Type B pancreatic cell (in vitro differentiated cells): ENCODE results near the gene FGFR2. TPM values are rescaled to one million over a fixed set of nuclear protein-coding genes. Genes with fewer than 3 reads are reported as not detected.

Experiments
- DNase-seq: peaks from one replicate; pipeline ENCODE4 v3.0.0; 2021; ENCODE audit warnings: mixed read lengths; ENCODE audit not compliant: unreplicated experiment; ENCODE audit errors: extremely low spot score
- H3K27ac Mint-ChIP-seq: 2 replicates; pipeline ENCODE4 v1.8.0; 2021; ENCODE audit warnings: mild to moderate bottlenecking, mixed read lengths
- H3K27me3 Mint-ChIP-seq: 2 replicates; pipeline ENCODE4 v1.8.0; 2021; ENCODE audit warnings: mixed read lengths
- H3K36me3 Mint-ChIP-seq: 2 replicates; pipeline ENCODE4 v1.8.0; 2021; ENCODE audit warnings: mixed read lengths
- H3K4me1 Mint-ChIP-seq: one replicate; pipeline ENCODE4 v1.8.0; 2021; ENCODE audit warnings: mixed read lengths; ENCODE audit not compliant: unreplicated experiment
- H3K4me3 Mint-ChIP-seq: 2 replicates; pipeline ENCODE4 v1.8.0; 2021; ENCODE audit warnings: mild to moderate bottlenecking, mixed read lengths
- H3K9me3 Mint-ChIP-seq: 2 replicates; pipeline ENCODE4 v1.8.0; 2021; ENCODE audit warnings: mixed read lengths
- CTCF ChIP-seq: fragments of 200-600 bp; sonication (generic); conservative IDR thresholded peaks from 2 replicates; pipeline ENCODE4 v1.5.0; 2021; ENCODE audit warnings: antibody characterized with exemption, mild to moderate bottlenecking
- total RNA-seq: library from RNA; stranded (reverse); gene quantifications from 2 replicates; pipeline ENCODE4 v1.2.1, GENCODE V29; 2021; ENCODE audit warnings: low replicate concordance

Gene FGFR2
- total RNA-seq, 1 donor from 2014 or later, result 173 TPM

- H3K36me3 Mint-ChIP-seq, result no peaks in the 10 kb centered on the region
- H3K9me3 Mint-ChIP-seq, result no peaks in the 10 kb centered on the region
- H3K27ac Mint-ChIP-seq, result no peak overlapping the region
- DNase-seq, result no peak
- H3K4me3 Mint-ChIP-seq, result no peak overlapping the region
- TF ChIP-seq CTCF, result no peak
- H3K4me1 Mint-ChIP-seq, result peaks cover 34% of the 10 kb centered on the region
- peaks cover 6% of the 10 kb centered on the region for H3K27me3 Mint-ChIP-seq
Observed at GRCh38 chr10:121605708-121606107, 7.5 kb upstream of the FGFR2 start.

DNA sequence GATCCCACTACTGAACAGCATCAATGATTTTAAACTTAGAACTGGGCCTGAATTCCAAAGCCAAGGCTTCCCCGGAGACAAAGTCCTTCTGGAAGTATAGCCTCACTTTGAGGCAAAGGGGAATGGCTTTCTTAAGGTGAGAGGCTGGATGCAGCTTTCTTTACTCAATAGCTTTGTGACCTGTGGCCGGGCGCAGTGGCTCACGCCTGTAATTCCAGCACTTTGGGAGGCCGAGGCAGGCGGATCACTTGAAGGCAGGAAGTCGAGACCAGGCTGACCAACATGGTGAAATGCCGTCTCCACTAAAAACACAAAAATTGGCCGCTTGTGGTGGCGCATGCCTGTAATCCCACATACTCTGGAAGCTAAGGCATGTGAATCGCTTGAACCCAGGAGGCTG is 3.2 kb upstream of the FGFR2 start:
- H3K27ac Mint-ChIP-seq, result peak overlapping the region; percentile 6

GRCh38 chr10:121600611-121601010 is 2.4 kb upstream of the FGFR2 start:
- peaks cover 3% of the 10 kb centered on the region for H3K36me3 Mint-ChIP-seq
- H3K4me3 Mint-ChIP-seq, result peak overlapping the region; percentile 48
- H3K4me1 Mint-ChIP-seq, result peaks cover 30% of the 10 kb centered on the region
- peaks cover 3% of the 10 kb centered on the region for H3K27me3 Mint-ChIP-seq
- H3K9me3 Mint-ChIP-seq, result no peaks in the 10 kb centered on the region
- H3K27ac Mint-ChIP-seq, result no peak overlapping the region
- DNase-seq, result no peak
- no peak for TF ChIP-seq CTCF

More for the DNA sequence above, 3.2 kb upstream of the FGFR2 start:
- Mint-ChIP-seq H3K27me3 (peaks cover 6% of the 10 kb centered on the region), H3K4me3 (peak overlapping the region; percentile 48), H3K4me1 (peaks cover 29% of the 10 kb centered on the region), H3K9me3 (no peaks in the 10 kb centered on the region), H3K36me3 (no peaks in the 10 kb centered on the region)
- no peak for DNase-seq
- TF ChIP-seq CTCF, result no peak

- H3K9me3 Mint-ChIP-seq, result no peaks in the 10 kb centered on the region
- peaks cover 3% of the 10 kb centered on the region for H3K27me3 Mint-ChIP-seq
- no peak for DNase-seq
- peaks cover 36% of the 10 kb centered on the region for H3K4me1 Mint-ChIP-seq
- H3K27ac Mint-ChIP-seq, result no peak overlapping the region
- TF ChIP-seq CTCF, result no peak
- peak overlapping the region; percentile 56 for H3K4me3 Mint-ChIP-seq
- H3K36me3 Mint-ChIP-seq, result peaks cover 7% of the 10 kb centered on the region
Observed at GRCh38 chr10:121599947-121600346, 1.7 kb upstream of the FGFR2 start.

- no peak for DNase-seq
- peaks cover 3% of the 10 kb centered on the region for H3K27me3 Mint-ChIP-seq
- TF ChIP-seq CTCF, result no peak
- peak overlapping the region; percentile 98 for H3K4me3 Mint-ChIP-seq
- no peak overlapping the region for H3K27ac Mint-ChIP-seq
- peaks cover 55% of the 10 kb centered on the region for H3K4me1 Mint-ChIP-seq
- H3K36me3 Mint-ChIP-seq, result peaks cover 20% of the 10 kb centered on the region
- no peaks in the 10 kb centered on the region for H3K9me3 Mint-ChIP-seq
Observed at GRCh38 chr10:121597504-121598262, 561 bp downstream of the FGFR2 start.
